NCI-H69 (cell line): Measurements from ENCODE around the gene PLET1.
"Not testable (repeated sequence)": the region's sequence is repeated elsewhere in the genome, so short reads cannot be mapped to it uniquely, and the experiment has no call there.

Experiments used
- DNase-seq: peaks from one replicate; lab custom pipeline; 2025; lab: John Stamatoyannopoulos, UW

PLET1 gene

DNA sequence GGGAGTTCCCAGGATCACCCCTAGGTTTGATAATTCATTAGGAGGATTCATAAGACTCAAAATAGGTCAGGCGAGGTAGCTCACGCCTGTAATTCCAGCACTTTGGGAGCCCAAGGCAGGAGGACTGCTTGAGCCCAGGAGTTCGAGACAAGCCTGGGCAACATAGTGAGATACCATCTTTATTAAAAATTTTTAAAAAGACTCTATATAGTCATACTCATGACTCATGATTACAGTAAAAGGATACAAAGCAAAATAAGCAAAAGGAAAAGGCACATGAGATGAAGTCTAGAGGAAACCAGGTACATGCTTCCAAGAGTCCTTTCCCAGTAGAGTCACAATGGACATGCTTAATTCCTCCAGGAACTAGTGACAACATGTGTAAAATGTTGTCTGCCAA is 48.4 kb downstream of the PLET1 start:
- no peak for DNase-seq

DNA sequence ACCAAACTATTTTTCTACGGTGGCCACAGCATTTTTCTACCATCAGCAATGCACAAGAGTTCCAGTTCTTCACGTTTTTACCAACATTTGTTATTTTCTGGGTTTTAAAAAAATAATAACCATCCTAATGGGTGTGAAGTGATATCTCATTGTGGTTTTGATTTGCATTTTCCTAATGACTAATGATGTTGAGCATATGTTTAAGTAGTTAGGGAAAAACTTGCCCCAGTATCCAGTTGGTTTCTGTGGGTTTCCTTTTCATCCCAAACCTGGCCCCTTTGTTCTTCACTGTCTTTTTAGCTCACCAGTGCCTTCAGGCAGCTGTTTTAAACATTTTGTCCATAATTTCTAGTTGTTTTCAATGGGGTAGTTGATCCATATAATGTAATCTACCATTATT is 49.1 kb downstream of the PLET1 start:
- no peak for DNase-seq

DNA sequence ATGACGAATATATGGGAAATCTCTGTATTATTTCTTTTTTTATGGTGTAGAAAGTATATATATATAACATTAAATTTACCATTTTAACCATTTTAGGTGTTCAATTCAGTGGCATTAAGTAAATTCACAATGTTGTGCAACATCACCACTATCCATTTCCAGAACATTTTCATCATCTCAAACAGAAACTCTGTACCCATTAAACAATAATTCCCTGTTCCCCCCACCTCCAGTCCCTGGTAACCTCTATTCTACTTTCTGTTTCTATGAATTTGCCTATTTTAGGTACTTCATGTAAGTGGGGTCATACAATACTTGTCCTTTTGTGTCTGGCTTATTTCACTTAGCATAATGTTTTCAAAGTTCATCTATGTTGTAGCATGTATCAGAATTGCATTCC is 49.8 kb downstream of the PLET1 start:
- no peak for DNase-seq

DNA sequence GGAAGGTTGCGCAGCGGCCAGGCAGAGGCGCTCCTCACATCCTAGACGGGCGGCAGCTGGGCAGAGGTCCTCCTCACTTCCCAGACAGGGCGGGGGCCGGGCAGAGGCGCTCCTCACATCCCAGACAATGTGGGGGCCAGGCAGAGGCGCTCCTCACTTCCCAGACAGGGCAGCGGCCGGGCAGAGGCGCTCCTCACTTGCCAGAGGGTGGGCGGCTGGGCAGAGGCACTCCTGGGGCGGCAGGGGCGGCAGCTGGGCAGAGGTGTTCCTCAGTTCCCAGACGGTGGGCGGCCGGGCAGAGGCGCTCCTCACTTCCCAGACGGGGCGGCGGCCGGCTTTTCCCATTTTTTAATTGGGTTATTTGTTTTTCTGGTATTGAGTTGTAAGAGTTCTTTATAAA is 54.6 kb downstream of the PLET1 start:
- no peak for DNase-seq

DNA sequence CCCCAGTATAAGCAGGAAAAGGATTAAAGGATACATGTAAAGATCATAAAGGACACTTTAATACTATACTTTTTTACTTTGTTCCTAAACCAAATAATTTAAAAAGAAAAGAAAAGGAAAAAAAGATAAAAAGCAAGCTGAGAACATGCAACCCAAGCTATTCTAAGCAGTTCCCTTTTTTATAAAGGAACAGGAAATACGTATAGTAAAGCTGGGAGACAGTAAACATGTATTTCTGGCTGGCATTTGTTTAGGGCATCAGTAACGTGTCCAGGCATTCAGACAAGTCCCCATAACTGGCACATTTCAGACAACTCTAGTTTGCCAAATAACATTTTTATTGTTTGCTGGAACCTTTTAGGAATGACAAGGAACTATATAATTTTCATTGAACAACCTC is 60.4 kb downstream of the PLET1 start:
- DNase-seq = no peak

DNA sequence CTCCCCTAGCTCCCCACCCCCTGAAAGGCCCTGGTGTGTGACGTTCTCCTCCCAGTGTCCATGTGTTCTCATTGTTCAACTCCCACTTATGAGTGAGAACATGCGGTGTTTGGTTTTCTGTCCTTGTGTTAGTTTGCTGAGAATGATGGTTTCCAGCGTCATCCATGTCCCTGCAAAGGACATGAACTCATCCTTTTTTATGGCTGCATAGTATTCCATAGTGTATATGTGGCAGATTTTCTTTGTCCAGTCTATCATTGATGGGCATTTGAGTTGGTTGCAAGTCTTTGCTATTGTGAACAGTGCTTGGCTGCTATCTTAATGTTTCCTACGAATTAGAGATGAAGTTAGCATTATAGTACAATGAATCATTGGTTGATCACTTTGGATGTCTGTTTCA is 61.6 kb downstream of the PLET1 start:
- not testable (repeated sequence) for DNase-seq
